IPS DF 6.9 (cell line): ENCODE results near the gene COL8A2.

Source experiments
- DNase-seq: peaks from one replicate; pipeline ENCODE4 v3.0.0-alpha.2; 2013; ENCODE audit warnings: low read depth, low spot score
- H3K27ac ChIP-seq: one replicate; pipeline ENCODE4 v1.5.1; 2013; ENCODE audit warnings: low read length, control low read depth
- H3K27me3 ChIP-seq: 2 replicates; pipeline ENCODE4 v1.6.1; 2013; ENCODE audit warnings: mild to moderate bottlenecking, low read length; ENCODE audit not compliant: control insufficient read depth, insufficient read depth
- H3K36me3 ChIP-seq: 2 replicates; pipeline ENCODE4 v1.6.1; 2013; ENCODE audit warnings: low read length; ENCODE audit not compliant: control insufficient read depth, insufficient read depth
- H3K4me1 ChIP-seq: 2 replicates; pipeline ENCODE4 v1.6.1; 2013; ENCODE audit warnings: low read length; ENCODE audit not compliant: control insufficient read depth, insufficient read depth
- H3K4me3 ChIP-seq: 2 replicates; pipeline ENCODE4 v1.5.1; 2013; ENCODE audit warnings: mild to moderate bottlenecking, low read length
- H3K9me3 ChIP-seq: 2 replicates; pipeline ENCODE4 v1.6.1; 2013; ENCODE audit warnings: low read length, inconsistent platforms; ENCODE audit not compliant: control insufficient read depth, insufficient read depth
- WGBS: extraction: QIAGEN DNeasy Blood & Tissue Kit; methylation state at CpG from one replicate; pipeline ENCODE4 v1.1.7; 2013; ENCODE audit warnings: mixed read lengths, missing lambda C conversion rate; ENCODE audit not compliant: insufficient read length, insufficient coverage; 5-methylcytosine and 5-hydroxymethylcytosine counted together

The COL8A2 gene

GRCh38 chr1:36062315-36062714, 62.7 kb downstream of the COL8A2 start:
- Histone ChIP-seq H3K4me3 (no peak overlapping the region), H3K9me3 (no peaks in the 10 kb centered on the region), H3K36me3 (no peaks in the 10 kb centered on the region), H3K4me1 (no peaks in the 10 kb centered on the region), H3K27ac (no peak overlapping the region), H3K27me3 (no peaks in the 10 kb centered on the region)
- WGBS, result no CpG with 5 or more reads among the region's 1 CpG
- no peak for DNase-seq

GRCh38 chr1:36055706-36056105, 69.3 kb downstream of the COL8A2 start:
- Histone ChIP-seq H3K36me3 (no peaks in the 10 kb centered on the region), H3K9me3 (no peaks in the 10 kb centered on the region), H3K27ac (no peak overlapping the region), H3K4me3 (no peak overlapping the region), H3K27me3 (no peaks in the 10 kb centered on the region), H3K4me1 (no peaks in the 10 kb centered on the region)
- DNase-seq, result no peak
- WGBS, result no CpG with 5 or more reads among the region's 5 CpGs

- Histone ChIP-seq H3K36me3 (no peaks in the 10 kb centered on the region), H3K27me3 (no peaks in the 10 kb centered on the region), H3K9me3 (no peaks in the 10 kb centered on the region)
Observed at GRCh38 chr1:36053978-36054377, 71.0 kb downstream of the COL8A2 start.

DNA sequence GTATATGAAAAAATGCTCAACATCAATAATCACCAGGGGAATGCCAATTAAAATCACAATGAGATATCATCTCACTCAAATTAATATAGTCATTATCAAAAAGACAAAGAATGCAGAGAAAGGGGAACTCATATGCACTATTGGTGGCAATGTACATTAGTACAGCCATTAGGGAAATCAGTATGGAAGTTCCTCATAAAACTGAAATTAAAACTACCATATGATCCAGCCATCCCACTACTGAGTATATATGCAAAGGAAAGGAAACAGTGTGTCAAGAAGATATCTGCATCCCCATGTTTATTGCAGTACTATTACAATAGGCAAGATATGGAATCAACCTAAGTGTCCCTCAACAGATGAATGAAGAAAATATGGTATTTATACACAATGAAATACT, 73.2 kb downstream of the COL8A2 start:
- Histone ChIP-seq H3K4me1 (no peaks in the 10 kb centered on the region), H3K4me3 (no peak overlapping the region), H3K27me3 (no peaks in the 10 kb centered on the region), H3K36me3 (no peaks in the 10 kb centered on the region; the same call in 1 of the 2 replicates), H3K27ac (no peak overlapping the region), H3K9me3 (no peaks in the 10 kb centered on the region)
- DNase-seq, result no peak

More at GRCh38 chr1:36053978-36054377, 71.0 kb downstream of the COL8A2 start:
- H3K4me3 ChIP-seq, result no peak overlapping the region
- no peaks in the 10 kb centered on the region for H3K4me1 ChIP-seq
- no peak overlapping the region for H3K27ac ChIP-seq
- DNase-seq, result no peak
